CD4-positive, alpha-beta T cell treated with Interleukin-15 for 4 hours (primary cell): ENCODE data around the gene RRP1.
A peak's percentile ranks its signal among the peaks of the same experiment; 100 is the strongest.

Source experiments
- DNase-seq: peaks from one replicate; pipeline ENCODE4 v3.0.0-alpha.2; 2020; ENCODE audit warnings: low spot score

Gene RRP1

GRCh38 chr21:43775795-43776430, 13.5 kb upstream of the RRP1 start, which contains the start of gene CSTB:
Gene CSTB (minus strand): TSS chr21:43776308. CDS start chr21:43776269, 39 bp downstream.
- peak; percentile 84 for DNase-seq

- DNase-seq: no peak
These were observed 11.4 kb upstream of the RRP1 start for GRCh38 chr21:43777953-43778352.

- peak; percentile 9 for DNase-seq
These were observed 10.7 kb upstream of the RRP1 start for GRCh38 chr21:43778469-43779335.

- no peak for DNase-seq
These were observed 9.7 kb upstream of the RRP1 start for GRCh38 chr21:43779660-43780059.

- DNase-seq: no peak
These were observed 7.5 kb upstream of the RRP1 start for GRCh38 chr21:43781846-43782245.

- no peak for DNase-seq
These were observed 6.8 kb upstream of the RRP1 start for GRCh38 chr21:43782431-43783097.

- DNase-seq: no peak
These were observed 6.2 kb upstream of the RRP1 start for GRCh38 chr21:43783098-43783700.

- DNase-seq: no peak
These were observed 4.2 kb upstream of the RRP1 start for GRCh38 chr21:43785134-43785533.

- DNase-seq: no peak
These were observed 3.0 kb upstream of the RRP1 start for GRCh38 chr21:43786300-43786806.

- DNase-seq: no peak
These were observed 2.5 kb upstream of the RRP1 start for GRCh38 chr21:43786807-43787440.

- DNase-seq: no peak
These were observed 690 bp downstream of the RRP1 start for GRCh38 chr21:43790010-43790524.

- no peak for DNase-seq
These were observed 3.0 kb downstream of the RRP1 start for GRCh38 chr21:43792406-43792805.

GRCh38 chr21:43793243-43793642, 3.9 kb downstream of the RRP1 start:
- DNase-seq: no peak

GRCh38 chr21:43794311-43794710, 4.9 kb downstream of the RRP1 start:
- no peak for DNase-seq

GRCh38 chr21:43794857-43795256, 5.5 kb downstream of the RRP1 start:
- no peak for DNase-seq

- no peak for DNase-seq
These were observed 8.0 kb downstream of the RRP1 start for GRCh38 chr21:43797415-43797814.

GRCh38 chr21:43797925-43798715, 8.7 kb downstream of the RRP1 start:
- DNase-seq: no peak

- DNase-seq: no peak
These were observed 10.0 kb downstream of the RRP1 start for GRCh38 chr21:43799301-43799840.

- DNase-seq: no peak
These were observed 10.7 kb downstream of the RRP1 start for GRCh38 chr21:43800124-43800523.

GRCh38 chr21:43800566-43800965, 11.2 kb downstream of the RRP1 start:
- no peak for DNase-seq
